ENCODE measurements around the gene RNGTT. TPM values are rescaled to one million over a fixed set of nuclear protein-coding genes. Genes with fewer than 3 reads are reported as not detected.

Gene RNGTT
- total and polyA plus RNA-seq, 10 of the 15 experiments (the other 5 are each of a cell fraction or from before 2014, with no cell fraction given), result 7.7 to 30.4 (median 22.2) TPM

DNA sequence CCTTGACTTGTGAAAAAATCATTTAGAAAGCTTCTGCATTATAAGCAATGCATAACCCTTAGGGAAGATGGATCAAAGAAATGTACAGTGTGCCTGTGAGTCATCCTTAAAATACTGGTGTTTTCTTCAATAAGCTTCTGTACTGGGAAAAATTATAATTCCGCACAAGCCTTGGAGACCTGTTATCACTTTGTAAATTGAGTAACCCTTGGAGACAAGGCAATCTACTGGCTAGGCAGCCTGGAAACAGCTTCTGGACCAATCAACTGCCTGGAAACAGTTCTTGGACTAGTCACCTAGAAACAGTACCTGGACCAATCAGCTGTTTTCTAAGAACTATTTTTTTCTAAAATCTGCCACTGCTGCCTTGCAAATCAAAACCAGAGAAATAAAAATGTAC is 25.8 kb upstream of the RNGTT start:
- POLR2A ChIA-PET, result interaction anchor here (0.5 kb wide), 1 partner anchor 38 kb away, joined by 6 read pairs; no protein-coding TSS in a partner anchor
- intact Hi-C loops (cut with micrococcal nuclease; ENCODE audit: unreplicated experiment) (no loop called here), in situ Hi-C loops (cut with MboI) (no loop called here)
- no peaks in the 10 kb centered on the region for H3K9me3 ChIP-seq (replicated peaks; ENCODE audit: control insufficient read depth, insufficient read depth, low read length)
- H4K20me1 ChIP-seq (ENCODE audit: control insufficient read depth, insufficient read depth), result no peaks in the 10 kb centered on the region
- BruUV-seq (replicated peaks), result no TSS peak
- DNase-seq (ENCODE audit: low read depth, low spot score) (no peak), FAIRE-seq (no peak), ATAC-seq (no peak)
- H3K4me3 ChIP-seq, result no peak overlapping the region
- H2AFZ ChIP-seq (ENCODE audit: control insufficient read depth, low read depth, low read length), result no peak overlapping the region
- H3K4me1 ChIP-seq (ENCODE audit: control insufficient read depth, insufficient read depth, low read length), result no peaks in the 10 kb centered on the region; the same call in 1 of the 2 replicates
- CTCF ChIA-PET, result interaction anchor here (1.3 kb wide), 1 partner anchor 383 kb away, joined by 3 read pairs; no protein-coding TSS in a partner anchor
- H3K27me3 ChIP-seq (replicated peaks in 1 of 2; ENCODE audit: control insufficient read depth in 2 of 2, insufficient read depth in 2 of 2, low read length in 1 of 2), result no peaks in the 10 kb centered on the region
- WGBS (ENCODE audit: insufficient coverage, insufficient replicate concordance, low lambda C conversion rate, missing lambda C conversion rate), result 95% methylated on average over 1 of the region's 1 CpG
- no peak overlapping the region for H3K9ac ChIP-seq (ENCODE audit: control insufficient read depth, insufficient read depth, low read length)
- H3K79me2 ChIP-seq (ENCODE audit: control insufficient read depth, insufficient read depth, low read length), result no peaks in the 10 kb centered on the region
- RAD21 ChIA-PET (ENCODE audit: unreplicated experiment), result no interaction called here
- no peaks in the 10 kb centered on the region for H3K36me3 ChIP-seq (ENCODE audit: control insufficient read depth in 2 of 2, insufficient read depth in 2 of 2, low read length in 1 of 2)
- SMC1A ChIA-PET (ENCODE audit: uncharacterized antibody, unreplicated experiment), result interaction anchor here (0.8 to 1.3 kb wide), 3 partner anchors 13 to 90 kb away, joined by 3 to 4 read pairs (median 3); no protein-coding TSS in a partner anchor
- no peak overlapping the region for H3K27ac ChIP-seq (ENCODE audit: control insufficient read depth, insufficient read depth)
- H3K4me2 ChIP-seq (ENCODE audit: control insufficient read depth, insufficient read depth), result no peak overlapping the region
- TF ChIP-seq TCF7 (IDR thresholded peaks at IDR 0.05; ENCODE audit: borderline replicate concordance), result no peak
- no peak for TF ChIP-seq YY1 (IDR thresholded peaks at IDR 0.05; ENCODE audit: low read depth, low read length)
- TF ChIP-seq NR2F1 (conservative IDR thresholded peaks at IDR 0.05), result no peak
- TF ChIP-seq, protein P1, sequence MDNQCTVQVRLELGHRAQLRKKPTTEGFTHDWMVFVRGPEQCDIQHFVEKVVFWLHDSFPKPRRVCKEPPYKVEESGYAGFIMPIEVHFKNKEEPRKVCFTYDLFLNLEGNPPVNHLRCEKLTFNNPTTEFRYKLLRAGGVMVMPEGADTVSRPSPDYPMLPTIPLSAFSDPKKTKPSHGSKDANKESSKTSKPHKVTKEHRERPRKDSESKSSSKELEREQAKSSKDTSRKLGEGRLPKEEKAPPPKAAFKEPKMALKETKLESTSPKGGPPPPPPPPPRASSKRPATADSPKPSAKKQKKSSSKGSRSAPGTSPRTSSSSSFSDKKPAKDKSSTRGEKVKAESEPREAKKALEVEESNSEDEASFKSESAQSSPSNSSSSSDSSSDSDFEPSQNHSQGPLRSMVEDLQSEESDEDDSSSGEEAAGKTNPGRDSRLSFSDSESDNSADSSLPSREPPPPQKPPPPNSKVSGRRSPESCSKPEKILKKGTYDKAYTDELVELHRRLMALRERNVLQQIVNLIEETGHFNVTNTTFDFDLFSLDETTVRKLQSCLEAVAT (IDR thresholded peaks at IDR 0.05), result no peak
- TF ChIP-seq NFYB (IDR thresholded peaks at IDR 0.05; ENCODE audit: insufficient read depth, low read depth, low read length), result no peak
- TF ChIP-seq JUND (IDR thresholded peaks at IDR 0.05; ENCODE audit: low read depth, low read length), result no peak
- TF ChIP-seq ELK1 (IDR thresholded peaks at IDR 0.05; ENCODE audit: low read depth, low read length), result no peak
- TF ChIP-seq GATAD2B (conservative IDR thresholded peaks at IDR 0.05; ENCODE audit: low read depth), result no peak
- TF ChIP-seq, protein P2, sequence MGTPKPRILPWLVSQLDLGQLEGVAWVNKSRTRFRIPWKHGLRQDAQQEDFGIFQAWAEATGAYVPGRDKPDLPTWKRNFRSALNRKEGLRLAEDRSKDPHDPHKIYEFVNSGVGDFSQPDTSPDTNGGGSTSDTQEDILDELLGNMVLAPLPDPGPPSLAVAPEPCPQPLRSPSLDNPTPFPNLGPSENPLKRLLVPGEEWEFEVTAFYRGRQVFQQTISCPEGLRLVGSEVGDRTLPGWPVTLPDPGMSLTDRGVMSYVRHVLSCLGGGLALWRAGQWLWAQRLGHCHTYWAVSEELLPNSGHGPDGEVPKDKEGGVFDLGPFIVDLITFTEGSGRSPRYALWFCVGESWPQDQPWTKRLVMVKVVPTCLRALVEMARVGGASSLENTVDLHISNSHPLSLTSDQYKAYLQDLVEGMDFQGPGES (IDR thresholded peaks at IDR 0.05), result no peak
- TF ChIP-seq BCLAF1 (IDR thresholded peaks at IDR 0.05), result no peak
- TF ChIP-seq RCOR1 (conservative IDR thresholded peaks at IDR 0.05; ENCODE audit: low read depth, low read length), result no peak
- no peak for TF ChIP-seq ZNF592 (IDR thresholded peaks at IDR 0.05)
- no peak for TF ChIP-seq ASH2L (IDR thresholded peaks at IDR 0.05; ENCODE audit: borderline replicate concordance, low read depth)
- no peak for TF ChIP-seq STAT1 (conservative IDR thresholded peaks at IDR 0.05)
